Left lung (tissue), 10 donors: ENCODE measurements around the gene KCNC1. TPM values are rescaled to one million over a fixed set of nuclear protein-coding genes. Genes with fewer than 3 reads are reported as not detected.

Experiments
- ATAC-seq: fragments of 200-7000 bp; cut with Tn5 transposase; one replicate; pipeline ENCODE4 v1.9.1; 2020; ENCODE audit warnings: moderate library complexity
- DNase-seq, 4 donors: peaks; one replicate each; pipeline ENCODE4 v3.0.0-alpha.2; 2013 to 2020
- H3K27ac ChIP-seq, 2 donors: fragments of 200-600 bp; sonication (generic) in 1 of 2; one replicate each; pipeline versions ENCODE4 v1.5.0 to v1.8.0; 2020 to 2021
- H3K27me3 ChIP-seq, 2 donors: fragments of 200-600 bp; sonication (generic) in 1 of 2; one replicate each; pipeline versions ENCODE4 v1.5.0 to v1.8.0; 2020 to 2021
- H3K36me3 ChIP-seq, 2 donors: fragments of 200-600 bp; sonication (generic) in 1 of 2; one replicate each; pipeline versions ENCODE4 v1.5.0 to v1.8.0; 2020 to 2021
- H3K4me1 ChIP-seq, 2 donors: fragments of 200-600 bp; one replicate each; pipeline ENCODE4 v1.8.0; 2021
- H3K4me3 ChIP-seq, 2 donors: fragments of 200-600 bp; sonication (generic) in 1 of 2; one replicate each; pipeline versions ENCODE4 v1.5.0 to v1.8.0; 2020 to 2021; ENCODE audit warnings: mild to moderate bottlenecking in 1 of 2
- H3K9me3 ChIP-seq, 2 donors: fragments of 200-600 bp; sonication (generic) in 1 of 2; one replicate each; pipeline versions ENCODE4 v1.5.0 to v1.8.0; 2020 to 2021
- intact Hi-C, 2 donors: fragments of 100-400 bp; cut with DNase I; formaldehyde crosslinking; loops; one replicate each; pipeline versions ENCODE4 v1.11.2 to v1.14.2; 2022
- polyA plus RNA-seq, 6 donors: library from polyadenylated mRNA; unstranded; fragments of 120-200 nt; gene quantifications; one replicate each; pipeline ENCODE4 v1.2.1, GENCODE V29; 2013; ENCODE audit not compliant: insufficient read length in 6 of 6
- total RNA-seq, 2 donors: library from RNA; stranded (reverse); fragmentation: NEBNext Ultra II Directional; extraction: Animal tissue kit (Norgen Biotek cat#: 25700); gene quantifications; one replicate each; pipeline ENCODE4 v1.2.1, GENCODE V29; 2021
- TF ChIP-seq, protein P1 (sequence below), 2 donors: fragments of 200-600 bp; sonication (generic) in 1 of 2; IDR thresholded peaks; one replicate each; pipeline versions ENCODE4 v1.5.0 to v1.8.0; 2021; ENCODE audit warnings: antibody characterized with exemption in 2 of 2
- donor health status: DM: no; HTN: yes; CAD: no.
- donor health status: DM: no; HTN: no; CAD: no.

Gene KCNC1
- total and polyA plus RNA-seq, 8 donors: 0.78 to 1.2 (median 0.89) TPM; not detected in 2

DNA sequence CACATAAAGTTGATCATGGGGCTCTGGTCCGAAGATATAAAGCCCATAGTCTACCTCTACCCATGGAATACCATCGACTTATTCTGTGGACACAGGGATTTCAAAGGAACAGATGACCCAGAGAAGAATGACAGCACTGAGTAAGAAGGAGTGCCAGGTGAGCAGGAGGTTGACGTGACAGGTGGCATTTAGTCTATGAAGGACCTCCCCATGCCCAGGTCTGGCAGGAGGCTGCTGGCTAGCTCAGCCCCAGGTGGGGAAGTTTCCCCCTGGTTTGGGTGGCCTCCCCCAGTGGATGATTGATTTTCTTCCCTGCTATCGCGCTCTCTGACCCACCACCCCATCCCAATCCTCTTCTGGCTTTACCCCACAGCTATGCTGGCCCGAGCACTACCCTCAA is 39.1 kb downstream of the KCNC1 start:
- Histone ChIP-seq H3K4me3 (no peak overlapping the region), H3K36me3 (no peaks in the 10 kb centered on the region), H3K27ac (no peak overlapping the region), H3K9me3 (no peaks in the 10 kb centered on the region), H3K27me3 (no peaks in the 10 kb centered on the region), H3K4me1 (no peaks in the 10 kb centered on the region)
- DNase-seq (no peak), ATAC-seq (no peak)
- TF ChIP-seq, protein P1, sequence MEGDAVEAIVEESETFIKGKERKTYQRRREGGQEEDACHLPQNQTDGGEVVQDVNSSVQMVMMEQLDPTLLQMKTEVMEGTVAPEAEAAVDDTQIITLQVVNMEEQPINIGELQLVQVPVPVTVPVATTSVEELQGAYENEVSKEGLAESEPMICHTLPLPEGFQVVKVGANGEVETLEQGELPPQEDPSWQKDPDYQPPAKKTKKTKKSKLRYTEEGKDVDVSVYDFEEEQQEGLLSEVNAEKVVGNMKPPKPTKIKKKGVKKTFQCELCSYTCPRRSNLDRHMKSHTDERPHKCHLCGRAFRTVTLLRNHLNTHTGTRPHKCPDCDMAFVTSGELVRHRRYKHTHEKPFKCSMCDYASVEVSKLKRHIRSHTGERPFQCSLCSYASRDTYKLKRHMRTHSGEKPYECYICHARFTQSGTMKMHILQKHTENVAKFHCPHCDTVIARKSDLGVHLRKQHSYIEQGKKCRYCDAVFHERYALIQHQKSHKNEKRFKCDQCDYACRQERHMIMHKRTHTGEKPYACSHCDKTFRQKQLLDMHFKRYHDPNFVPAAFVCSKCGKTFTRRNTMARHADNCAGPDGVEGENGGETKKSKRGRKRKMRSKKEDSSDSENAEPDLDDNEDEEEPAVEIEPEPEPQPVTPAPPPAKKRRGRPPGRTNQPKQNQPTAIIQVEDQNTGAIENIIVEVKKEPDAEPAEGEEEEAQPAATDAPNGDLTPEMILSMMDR (IDR thresholded peaks at IDR 0.05): no peak
- intact Hi-C loops: no loop called here

DNA sequence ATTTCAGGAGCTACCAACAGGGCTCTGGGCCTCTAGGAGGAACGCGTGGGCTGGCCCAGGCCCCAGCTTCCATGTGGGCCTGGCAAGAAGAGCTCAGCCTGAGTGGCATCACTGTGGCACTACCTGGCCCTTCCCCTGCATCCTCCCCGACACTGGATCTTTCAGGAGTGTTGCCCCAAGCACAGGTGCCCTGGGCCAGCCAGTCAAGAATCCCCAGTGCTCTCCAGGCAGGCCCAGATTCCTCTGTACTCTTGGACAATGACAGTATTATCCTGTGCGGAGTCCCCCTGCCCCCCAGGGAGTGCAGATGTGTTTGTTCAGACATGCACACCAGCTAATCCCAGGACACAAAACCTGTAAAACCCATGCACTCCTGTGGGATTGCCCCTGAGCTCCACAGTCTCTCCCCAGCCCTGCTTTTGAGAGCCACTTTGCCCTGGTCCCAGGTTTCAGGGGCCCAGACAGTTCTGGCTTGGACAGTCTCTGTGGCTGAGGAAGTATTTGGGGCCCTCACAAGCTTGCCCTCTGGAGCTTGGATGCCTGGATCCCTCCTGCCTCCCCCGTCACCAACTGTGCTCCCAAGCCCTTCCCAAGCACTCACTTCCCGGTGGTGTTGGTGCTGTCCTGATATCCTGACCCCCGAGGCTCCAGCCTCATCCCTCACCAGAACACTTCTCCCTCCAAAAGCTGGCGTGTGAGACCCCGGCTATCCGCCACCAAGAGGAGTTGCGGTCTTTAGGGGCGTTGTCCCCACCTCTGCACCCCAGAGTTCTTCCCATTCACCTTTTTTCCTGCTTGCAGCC is 39.9 kb downstream of the KCNC1 start:
- Histone ChIP-seq H3K36me3 (no peaks in the 10 kb centered on the region), H3K4me3 (no peak overlapping the region), H3K27me3 (no peaks in the 10 kb centered on the region), H3K9me3 (no peaks in the 10 kb centered on the region), H3K27ac (no peak overlapping the region), H3K4me1 (no peaks in the 10 kb centered on the region)
- intact Hi-C loops: no loop called here
- ATAC-seq (no peak), DNase-seq (peak in 1 of 4 donors; percentile 45)
- TF ChIP-seq, protein P1 (IDR thresholded peaks at IDR 0.05): no peak

DNA sequence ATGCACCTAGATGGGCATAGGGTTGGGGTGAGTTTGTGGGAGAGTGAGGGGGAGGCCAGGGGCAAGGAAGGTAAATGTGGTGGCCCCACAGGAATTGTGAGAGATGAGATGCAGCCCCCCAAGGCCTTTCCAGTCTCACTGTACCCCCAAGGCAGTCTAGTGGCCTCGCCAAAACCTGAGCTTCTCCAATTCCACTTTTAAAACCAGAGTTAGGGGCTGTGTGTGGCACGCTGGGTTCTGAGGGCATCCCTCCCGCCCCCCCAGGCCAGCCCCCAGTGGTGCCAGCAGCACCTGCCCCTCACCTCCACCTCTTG is 40.4 kb downstream of the KCNC1 start:
- no peaks in the 10 kb centered on the region for H3K4me1 ChIP-seq
- no peaks in the 10 kb centered on the region for H3K27me3 ChIP-seq
- H3K36me3 ChIP-seq: no peaks in the 10 kb centered on the region
- TF ChIP-seq, protein P1 (IDR thresholded peaks at IDR 0.05): no peak
- no peak for ATAC-seq
- H3K27ac ChIP-seq: no peak overlapping the region
- no peaks in the 10 kb centered on the region for H3K9me3 ChIP-seq
- H3K4me3 ChIP-seq: no peak overlapping the region
- intact Hi-C loops: no loop called here
- DNase-seq: no peak

DNA sequence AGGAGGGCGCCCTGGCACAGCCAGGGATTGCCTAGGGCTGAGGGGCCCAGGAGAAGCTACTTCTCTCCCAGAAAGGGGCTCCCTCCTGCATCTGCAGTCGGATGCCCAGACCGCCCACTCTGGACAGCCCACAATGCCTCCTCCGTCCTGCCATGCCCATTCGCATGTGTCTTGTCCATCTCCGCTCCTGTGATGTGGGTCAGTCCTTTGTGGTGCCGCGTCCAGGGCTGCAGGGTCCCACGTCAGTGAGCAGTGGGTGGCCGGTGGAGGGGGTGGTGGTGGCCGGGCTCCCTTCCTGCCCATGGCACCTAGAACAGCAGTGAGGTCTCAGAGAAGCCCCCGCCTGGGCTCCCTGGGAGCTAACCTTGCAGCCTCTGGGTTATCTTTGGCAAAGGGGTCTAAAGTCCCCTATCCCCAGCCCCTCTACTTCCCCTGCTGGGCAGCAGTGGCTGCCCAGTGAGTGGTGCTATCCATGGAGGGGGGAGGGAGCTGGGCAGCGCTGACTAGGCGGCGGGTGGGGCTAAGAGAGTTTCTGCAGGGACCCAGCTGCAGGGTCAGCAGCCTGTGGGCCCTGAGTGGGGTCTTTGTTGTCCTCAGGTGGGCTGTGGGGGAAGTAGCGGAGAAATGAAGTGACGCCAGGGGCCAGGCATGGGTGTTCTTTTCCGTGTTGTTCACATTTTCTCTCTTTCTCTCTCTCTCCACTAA is 41.1 kb downstream of the KCNC1 start:
- Histone ChIP-seq H3K36me3 (no peaks in the 10 kb centered on the region), H3K4me1 (no peaks in the 10 kb centered on the region), H3K27me3 (no peaks in the 10 kb centered on the region), H3K27ac (no peak overlapping the region), H3K9me3 (no peaks in the 10 kb centered on the region), H3K4me3 (no peak overlapping the region)
- intact Hi-C loops: no loop called here
- TF ChIP-seq, protein P1 (IDR thresholded peaks at IDR 0.05): no peak
- ATAC-seq (no peak), DNase-seq (peak in 1 of 4 donors; percentile 56)

DNA sequence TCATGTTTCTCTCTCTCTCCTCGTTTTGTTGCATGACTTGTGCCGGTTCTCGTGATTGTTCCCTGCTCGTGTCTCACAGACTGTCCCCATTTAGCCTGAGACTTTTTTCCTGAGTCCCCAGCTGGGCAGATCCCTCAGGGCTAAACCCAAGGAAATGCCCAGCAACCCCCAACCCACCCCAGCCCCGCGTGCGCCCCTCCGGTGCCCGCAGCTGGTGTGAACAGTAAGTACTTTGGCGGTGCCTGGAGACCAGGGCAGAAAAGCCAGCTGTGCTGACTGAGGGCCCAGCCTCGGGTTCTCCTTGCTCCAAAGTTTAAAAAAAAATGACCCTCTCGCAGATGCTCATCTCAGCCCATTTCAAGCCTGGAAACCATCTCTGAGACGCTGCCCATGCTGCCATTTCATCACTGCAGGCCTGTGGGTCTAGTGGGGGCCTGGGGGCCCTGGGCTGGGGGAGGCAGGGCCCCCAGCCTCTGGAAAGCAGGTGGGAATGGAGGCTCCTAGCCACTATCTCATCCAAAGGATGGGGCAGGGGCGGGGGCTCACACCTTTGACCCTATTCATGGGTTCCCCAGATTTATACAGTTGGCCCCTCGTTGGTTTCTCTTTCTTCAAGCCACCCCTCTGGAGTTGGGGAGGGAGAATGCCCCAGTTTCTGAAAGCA is 41.8 kb downstream of the KCNC1 start:
- no peak overlapping the region for H3K4me3 ChIP-seq
- no peaks in the 10 kb centered on the region for H3K4me1 ChIP-seq
- no peak overlapping the region for H3K27ac ChIP-seq
- no peaks in the 10 kb centered on the region for H3K36me3 ChIP-seq
- peak in 1 of 4 donors; percentile 43 for DNase-seq
- ATAC-seq: no peak
- no peaks in the 10 kb centered on the region for H3K9me3 ChIP-seq
- no peaks in the 10 kb centered on the region for H3K27me3 ChIP-seq
- intact Hi-C loops: no loop called here
- TF ChIP-seq, protein P1 (IDR thresholded peaks at IDR 0.05): no peak
